Breast epithelium (tissue), 4 donors: ENCODE results near the gene MARCHF2. TPM values are rescaled to one million over a fixed set of nuclear protein-coding genes. Genes with fewer than 3 reads are reported as not detected.

Experiments used
- DNase-seq, 2 donors: peaks; one replicate each; pipeline ENCODE4 v3.0.0-alpha.2; 2019; ENCODE audit warnings: low spot score in 2 of 2
- H3K27ac ChIP-seq, 2 donors: fragments of 200-600 bp; sonication (generic) in 1 of 2; one replicate each; pipeline ENCODE4 v1.5.1; 2016 to 2019; ENCODE audit warnings: mild to moderate bottlenecking in 1 of 2
- H3K27me3 ChIP-seq, 2 donors: fragments of 200-600 bp; sonication (generic) in 1 of 2; one replicate each; pipeline versions ENCODE4 v1.5.1 to v1.6.0; 2017 to 2019; ENCODE audit warnings: control low read depth in 1 of 2, mild to moderate bottlenecking in 1 of 2
- H3K36me3 ChIP-seq: fragments of 200-600 bp; one replicate; pipeline ENCODE4 v1.5.1; 2019
- H3K4me1 ChIP-seq, 2 donors: fragments of 200-600 bp; sonication (generic); one replicate each; pipeline ENCODE4 v1.5.1; 2016 to 2019; ENCODE audit warnings: control low read depth in 1 of 2
- H3K4me3 ChIP-seq, 3 donors: fragments of 200-600 bp; sonication (generic); 1 replicate in 2 of 3; 2 replicates in 1 of 3; pipeline ENCODE4 v1.5.1; 2016 to 2019; ENCODE audit warnings: mild to moderate bottlenecking in 3 of 3, moderate library complexity in 2 of 3
- H3K9me3 ChIP-seq, 2 donors: fragments of 200-600 bp; sonication (generic) in 1 of 2; one replicate each; pipeline ENCODE4 v1.5.1; 2016 to 2019; ENCODE audit warnings: control low read depth in 1 of 2
- POLR2A ChIP-seq: fragments of 450-650 bp; IDR thresholded peaks from one replicate; pipeline ENCODE4 v1.6.1; 2016; ENCODE audit warnings: antibody characterized with exemption, mild to moderate bottlenecking, moderate library complexity
- POLR2AphosphoS5 ChIP-seq, 3 donors: sonication (generic); formaldehyde crosslinking; IDR thresholded peaks; one replicate each; pipeline ENCODE4 v1.6.1; 2017; ENCODE audit warnings: antibody characterized with exemption in 3 of 3
- intact Hi-C: fragments of 100-400 bp; cut with DNase I; formaldehyde crosslinking; loops from one replicate; pipeline ENCODE4 v1.15.1; 2023; ENCODE audit warnings: low total_unique reads
- total RNA-seq, 3 donors: library from RNA; depleted of rRNA; stranded (reverse); fragments of >200 nt; gene quantifications; one replicate each; pipeline ENCODE4 v1.1.0, GENCODE V29; 2016
- TF ChIP-seq, protein P1 (sequence below), 3 donors: fragments of 450-650 bp; IDR thresholded peaks; one replicate each; pipeline ENCODE4 v1.5.1; 2016 to 2017; ENCODE audit warnings: antibody characterized with exemption in 3 of 3, mild to moderate bottlenecking in 3 of 3, moderate library complexity in 3 of 3

MARCHF2 gene
- total RNA-seq, 3 donors from 2014 or later, result 126 to 224 (median 132) TPM

- Histone ChIP-seq H3K27me3 (no peaks in the 10 kb centered on the region), H3K36me3 (no peaks in the 10 kb centered on the region), H3K4me3 (no peak overlapping the region), H3K4me1 (peaks cover 2 to 43% of the 10 kb centered on the region in 2 donors), H3K27ac (peak overlapping the region; percentile 0 to 33), H3K9me3 (no peaks in the 10 kb centered on the region)
- intact Hi-C loops, result no loop called here
- TF ChIP-seq, protein P1, sequence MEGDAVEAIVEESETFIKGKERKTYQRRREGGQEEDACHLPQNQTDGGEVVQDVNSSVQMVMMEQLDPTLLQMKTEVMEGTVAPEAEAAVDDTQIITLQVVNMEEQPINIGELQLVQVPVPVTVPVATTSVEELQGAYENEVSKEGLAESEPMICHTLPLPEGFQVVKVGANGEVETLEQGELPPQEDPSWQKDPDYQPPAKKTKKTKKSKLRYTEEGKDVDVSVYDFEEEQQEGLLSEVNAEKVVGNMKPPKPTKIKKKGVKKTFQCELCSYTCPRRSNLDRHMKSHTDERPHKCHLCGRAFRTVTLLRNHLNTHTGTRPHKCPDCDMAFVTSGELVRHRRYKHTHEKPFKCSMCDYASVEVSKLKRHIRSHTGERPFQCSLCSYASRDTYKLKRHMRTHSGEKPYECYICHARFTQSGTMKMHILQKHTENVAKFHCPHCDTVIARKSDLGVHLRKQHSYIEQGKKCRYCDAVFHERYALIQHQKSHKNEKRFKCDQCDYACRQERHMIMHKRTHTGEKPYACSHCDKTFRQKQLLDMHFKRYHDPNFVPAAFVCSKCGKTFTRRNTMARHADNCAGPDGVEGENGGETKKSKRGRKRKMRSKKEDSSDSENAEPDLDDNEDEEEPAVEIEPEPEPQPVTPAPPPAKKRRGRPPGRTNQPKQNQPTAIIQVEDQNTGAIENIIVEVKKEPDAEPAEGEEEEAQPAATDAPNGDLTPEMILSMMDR (IDR thresholded peaks at IDR 0.05), result no peak
- TF ChIP-seq POLR2A, result no peak
- TF ChIP-seq POLR2AphosphoS5 (IDR thresholded peaks at IDR 0.05), result no peak
- DNase-seq, result no peak
Observed at GRCh38 chr19:8457827-8458226, 44.7 kb downstream of the MARCHF2 start.

- DNase-seq, result no peak
- H3K4me3 ChIP-seq, result no peak overlapping the region
- TF ChIP-seq POLR2AphosphoS5 (IDR thresholded peaks at IDR 0.05) (no peak), POLR2A (no peak)
- TF ChIP-seq, protein P1 (IDR thresholded peaks at IDR 0.05), result no peak
- intact Hi-C loops, result no loop called here
- H3K27ac ChIP-seq, result peak overlapping the region in 1 of 2 donors; percentile 0
- peaks cover 2 to 41% of the 10 kb centered on the region in 2 donors for H3K4me1 ChIP-seq
- no peaks in the 10 kb centered on the region for H3K27me3 ChIP-seq
- no peaks in the 10 kb centered on the region for H3K9me3 ChIP-seq
- H3K36me3 ChIP-seq, result no peaks in the 10 kb centered on the region
Observed at GRCh38 chr19:8458380-8458779, 45.3 kb downstream of the MARCHF2 start.

DNA sequence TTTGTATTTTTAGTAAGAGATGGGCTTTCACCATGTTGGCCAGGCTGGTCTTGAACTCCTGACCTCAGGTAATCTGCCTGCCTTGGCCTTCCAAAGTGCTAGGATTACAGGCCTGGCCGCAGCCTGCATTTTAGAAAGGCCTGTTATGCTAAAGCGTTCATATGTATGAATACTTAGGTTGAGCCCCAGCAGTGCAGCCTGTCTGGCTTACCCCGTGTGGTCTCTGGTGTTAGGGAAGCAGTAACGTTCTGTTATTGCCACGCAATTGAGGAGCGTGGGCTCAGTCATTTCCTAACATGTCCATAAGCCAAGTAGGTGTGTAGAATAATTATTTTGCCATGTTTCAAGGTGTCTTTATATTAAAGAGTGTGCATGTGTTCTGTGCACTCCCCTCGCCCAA lies 46.0 kb downstream of the MARCHF2 start:
- H3K36me3 ChIP-seq, result no peaks in the 10 kb centered on the region
- H3K27me3 ChIP-seq, result no peaks in the 10 kb centered on the region
- intact Hi-C loops, result no loop called here
- no peak for DNase-seq
- TF ChIP-seq POLR2AphosphoS5 (IDR thresholded peaks at IDR 0.05) (no peak), POLR2A (no peak)
- TF ChIP-seq, protein P1 (IDR thresholded peaks at IDR 0.05), result no peak
- peaks cover 0 to 34% of the 10 kb centered on the region in 2 donors for H3K4me1 ChIP-seq
- H3K9me3 ChIP-seq, result no peaks in the 10 kb centered on the region
- peak overlapping the region; percentile 49 to 72 for H3K27ac ChIP-seq
- peak overlapping the region in 1 of 3 donors; percentile 1 for H3K4me3 ChIP-seq

DNA sequence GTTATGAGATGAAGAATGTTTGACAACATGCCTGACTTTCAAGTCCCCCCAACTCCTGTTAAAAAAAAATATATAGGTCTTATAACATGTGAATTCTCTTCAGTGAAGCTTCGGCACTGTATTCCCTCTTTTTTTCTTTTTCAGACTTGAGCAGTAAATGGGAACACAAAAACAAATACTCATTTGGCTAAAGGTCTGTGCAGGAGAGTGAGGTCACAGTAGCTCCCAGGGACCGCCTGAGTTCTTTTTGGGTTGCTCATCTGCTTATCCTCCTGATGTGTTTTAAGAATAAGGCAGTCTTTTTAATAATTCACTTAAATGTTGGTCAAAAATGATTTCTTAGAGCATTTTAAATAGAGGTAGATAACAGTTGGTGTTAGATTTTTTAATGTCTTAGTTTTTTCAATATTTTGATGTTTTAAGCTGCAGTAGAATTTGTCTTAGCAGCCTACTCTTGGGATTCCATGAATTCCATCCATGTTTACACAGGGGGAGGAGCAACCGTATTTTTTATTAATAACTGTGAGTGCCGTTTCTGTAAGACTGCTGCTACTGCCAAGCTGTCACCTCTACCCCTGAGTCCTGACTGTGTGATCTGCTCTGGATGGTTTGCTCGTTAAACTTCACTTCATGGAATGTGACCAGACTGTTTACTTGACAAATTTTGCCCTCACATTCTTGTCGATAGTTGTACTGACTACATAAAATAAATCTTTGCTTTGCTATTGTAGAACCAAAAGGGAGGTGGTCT lies 46.6 kb downstream of the MARCHF2 start:
- H3K27me3 ChIP-seq, result no peaks in the 10 kb centered on the region
- DNase-seq, result no peak
- H3K36me3 ChIP-seq, result no peaks in the 10 kb centered on the region
- H3K4me3 ChIP-seq, result peak overlapping the region in 1 of 3 donors; percentile 3
- H3K4me1 ChIP-seq, result peaks cover 0 to 29% of the 10 kb centered on the region in 2 donors
- TF ChIP-seq POLR2A (no peak), POLR2AphosphoS5 (IDR thresholded peaks at IDR 0.05) (no peak)
- TF ChIP-seq, protein P1 (IDR thresholded peaks at IDR 0.05), result no peak
- H3K9me3 ChIP-seq, result no peaks in the 10 kb centered on the region
- peak overlapping the region; percentile 49 to 72 for H3K27ac ChIP-seq
- intact Hi-C loops, result no loop called here

DNA sequence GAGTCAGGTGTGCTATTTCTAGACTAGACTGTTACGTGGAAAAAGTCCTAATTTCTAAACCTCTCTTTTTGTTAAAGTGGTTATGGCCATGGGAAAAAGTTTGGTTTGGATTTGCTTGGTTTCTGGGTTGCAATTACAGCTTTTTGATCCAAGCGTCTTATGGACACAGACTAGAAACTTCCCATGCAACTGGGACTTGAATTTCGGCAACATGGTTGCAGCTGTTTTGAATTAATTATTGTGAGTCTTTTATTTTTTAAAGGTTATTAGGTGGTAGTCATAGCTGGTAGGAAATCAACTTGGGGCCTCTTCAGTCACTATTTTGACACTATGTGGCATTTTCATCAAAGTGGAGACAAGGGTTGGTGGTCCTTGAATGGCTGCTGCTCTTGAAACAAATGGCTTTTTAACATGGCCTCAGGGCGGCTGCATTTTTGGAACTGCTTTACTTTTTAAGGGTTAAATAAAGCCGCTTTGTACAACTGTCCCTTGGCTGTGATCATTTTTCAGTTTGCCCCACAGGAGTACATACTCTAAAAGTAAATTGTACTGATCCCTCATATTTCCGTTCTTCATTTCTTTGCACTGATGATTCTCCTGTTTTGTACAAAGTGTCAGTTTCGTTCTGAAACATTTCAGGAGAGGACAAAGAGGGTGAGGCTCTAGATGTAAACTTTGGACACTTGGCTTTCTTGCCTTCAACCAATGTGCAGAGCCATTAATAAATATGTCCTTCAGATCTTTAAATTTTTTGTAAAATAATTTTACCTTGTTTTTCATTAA lies 47.6 kb downstream of the MARCHF2 start:
- peaks cover 0 to 29% of the 10 kb centered on the region in 2 donors for H3K4me1 ChIP-seq

More for the DNA sequence above, 47.6 kb downstream of the MARCHF2 start:
- Histone ChIP-seq H3K36me3 (no peaks in the 10 kb centered on the region), H3K9me3 (no peaks in the 10 kb centered on the region), H3K27me3 (no peaks in the 10 kb centered on the region), H3K4me3 (no peak overlapping the region), H3K27ac (peak overlapping the region; percentile 32 to 49)
- intact Hi-C loops, result no loop called here
- no peak for DNase-seq
- TF ChIP-seq POLR2A (no peak), POLR2AphosphoS5 (IDR thresholded peaks at IDR 0.05) (no peak)
- TF ChIP-seq, protein P1 (IDR thresholded peaks at IDR 0.05), result no peak
